LNCaP clone FGC (cell line): ENCODE measurements around the gene GTSF1L.

ENCODE experiments used
- DNase-seq: peaks from one replicate; pipeline ENCODE4 v3.0.0-alpha.2; 2011; ENCODE audit warnings: low read depth
- H3K4me3 ChIP-seq: 2 replicates; pipeline ENCODE4 v1.5.1; 2011; ENCODE audit warnings: mild to moderate bottlenecking, low read depth, low read length, control low read depth
- CTCF ChIP-seq: IDR thresholded peaks from 2 replicates; pipeline ENCODE4 v1.5.1; 2012; ENCODE audit warnings: mild to moderate bottlenecking; ENCODE audit not compliant: control insufficient read depth, insufficient read depth; ENCODE audit errors: extremely low read depth

Gene GTSF1L

GRCh38 chr20:43681468-43681942, 45.3 kb downstream of the GTSF1L start:
- TF ChIP-seq CTCF, result peak; percentile 11; the same call in 1 of the 2 replicates
- DNase-seq, result peak; percentile 50

GRCh38 chr20:43680981-43681380, 45.8 kb downstream of the GTSF1L start:
- TF ChIP-seq CTCF, result no peak
- no peak overlapping the region for H3K4me3 ChIP-seq

More at GRCh38 chr20:43681468-43681942, 45.3 kb downstream of the GTSF1L start:
- H3K4me3 ChIP-seq, result no peak overlapping the region

GRCh38 chr20:43676368-43676767, 50.4 kb downstream of the GTSF1L start:
- DNase-seq, result no peak
- TF ChIP-seq CTCF, result no peak
- H3K4me3 ChIP-seq, result no peak overlapping the region

More at GRCh38 chr20:43680981-43681380, 45.8 kb downstream of the GTSF1L start:
- DNase-seq, result no peak
